ENCODE results near the gene ZFP91.

GRCh38 chr11:58616594-58616993 lies 37.7 kb downstream of the ZFP91 start:
- TF ChIP-seq EZH2 (IDR thresholded peaks at IDR 0.05; ENCODE audit: insufficient read depth, poor library complexity, severe bottlenecking) (no peak), EZH2phosphoT487 (IDR thresholded peaks at IDR 0.05; ENCODE audit: insufficient read depth, low read depth) (no peak)

Measured in GM23248 (cell line).